Activated T-cell treated with anti-CD3 and anti-CD28 coated beads, Interleukin-2, amount 50 U/mL, for 4 hours (primary cell): ENCODE measurements around the gene FAT3. TPM values are rescaled to one million over a fixed set of nuclear protein-coding genes. Genes with fewer than 3 reads are reported as not detected.

Experiments
- ATAC-seq, 2 donors: fragments of 200-7000 bp; cut with Tn5 transposase; one replicate each; pipeline ENCODE4 v1.10.0; 2021
- DNase-seq: peaks from one replicate; pipeline ENCODE4 v3.0.0-alpha.2; 2020
- H3K27me3 Mint-ChIP-seq: one replicate; pipeline ENCODE4 v1.8.0; 2021; ENCODE audit warnings: low read depth, mixed read lengths
- H3K36me3 Mint-ChIP-seq: one replicate; pipeline ENCODE4 v1.8.0; 2022; ENCODE audit warnings: mixed read lengths; ENCODE audit not compliant: insufficient read depth
- H3K4me1 Mint-ChIP-seq: one replicate; pipeline ENCODE4 v1.8.0; 2021; ENCODE audit warnings: low read depth, mixed read lengths
- H3K4me3 Mint-ChIP-seq: one replicate; pipeline ENCODE4 v1.8.0; 2021; ENCODE audit warnings: mild to moderate bottlenecking, moderate library complexity, mixed read lengths
- H3K9me3 Mint-ChIP-seq: one replicate; pipeline ENCODE4 v1.8.0; 2021; ENCODE audit warnings: mixed read lengths
- total RNA-seq, 3 donors: library from RNA; stranded (reverse); gene quantifications; one replicate each; pipeline ENCODE4 v1.2.1, GENCODE V29; 2021

FAT3 gene
- total RNA-seq, 3 donors from 2014 or later = 0.03 to 0.14 TPM; not detected in 1

DNA sequence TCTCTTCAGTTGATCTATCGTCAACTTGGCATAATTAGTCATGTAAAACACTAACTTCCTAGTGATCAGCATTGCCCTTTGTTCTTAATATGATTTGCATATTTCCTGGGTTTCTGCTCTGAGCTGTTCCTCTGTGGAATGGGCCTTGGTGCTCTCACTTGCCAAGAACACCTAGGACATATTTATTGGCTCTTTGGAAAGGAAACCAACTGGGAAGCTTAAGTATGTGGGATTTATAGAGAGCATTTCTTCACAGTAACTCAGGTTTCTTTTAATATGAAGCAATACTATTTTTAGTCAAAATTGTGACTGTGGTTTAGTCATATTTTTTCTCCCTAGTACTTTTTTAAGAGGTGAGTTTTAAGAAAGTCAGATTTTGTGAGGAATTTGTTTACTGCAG is 28.8 kb downstream of the FAT3 start:
- DNase-seq (no peak), ATAC-seq (no peak)
- Mint-ChIP-seq H3K27me3 (no peaks in the 10 kb centered on the region), H3K4me1 (no peaks in the 10 kb centered on the region), H3K36me3 (no peaks in the 10 kb centered on the region), H3K4me3 (no peak overlapping the region), H3K9me3 (peaks cover 5% of the 10 kb centered on the region)

- H3K27me3 Mint-ChIP-seq = no peaks in the 10 kb centered on the region
- H3K36me3 Mint-ChIP-seq = no peaks in the 10 kb centered on the region
- no peaks in the 10 kb centered on the region for H3K4me1 Mint-ChIP-seq
- H3K4me3 Mint-ChIP-seq = no peak overlapping the region
- DNase-seq (no peak), ATAC-seq (no peak)
- H3K9me3 Mint-ChIP-seq = peaks cover 8% of the 10 kb centered on the region
Measured at GRCh38 chr11:92253945-92254344, 29.3 kb downstream of the FAT3 start.

GRCh38 chr11:92257536-92257935 is 32.9 kb downstream of the FAT3 start:
- no peaks in the 10 kb centered on the region for H3K4me1 Mint-ChIP-seq
- DNase-seq = no peak

GRCh38 chr11:92259861-92260260 is 35.2 kb downstream of the FAT3 start:
- DNase-seq (no peak), ATAC-seq (no peak)
- Mint-ChIP-seq H3K36me3 (no peaks in the 10 kb centered on the region), H3K9me3 (peaks cover 8% of the 10 kb centered on the region), H3K27me3 (no peaks in the 10 kb centered on the region), H3K4me1 (no peaks in the 10 kb centered on the region), H3K4me3 (no peak overlapping the region)

More at GRCh38 chr11:92257536-92257935, 32.9 kb downstream of the FAT3 start:
- H3K4me3 Mint-ChIP-seq = no peak overlapping the region
- ATAC-seq = no peak
- no peaks in the 10 kb centered on the region for H3K27me3 Mint-ChIP-seq
- H3K36me3 Mint-ChIP-seq = no peaks in the 10 kb centered on the region
- peaks cover 8% of the 10 kb centered on the region for H3K9me3 Mint-ChIP-seq

- ATAC-seq (no peak), DNase-seq (no peak)
- H3K4me3 Mint-ChIP-seq = no peak overlapping the region
- H3K4me1 Mint-ChIP-seq = no peaks in the 10 kb centered on the region
- H3K36me3 Mint-ChIP-seq = no peaks in the 10 kb centered on the region
- H3K9me3 Mint-ChIP-seq = no peaks in the 10 kb centered on the region
- H3K27me3 Mint-ChIP-seq = no peaks in the 10 kb centered on the region
Measured at GRCh38 chr11:92264350-92264749, 39.7 kb downstream of the FAT3 start.

DNA sequence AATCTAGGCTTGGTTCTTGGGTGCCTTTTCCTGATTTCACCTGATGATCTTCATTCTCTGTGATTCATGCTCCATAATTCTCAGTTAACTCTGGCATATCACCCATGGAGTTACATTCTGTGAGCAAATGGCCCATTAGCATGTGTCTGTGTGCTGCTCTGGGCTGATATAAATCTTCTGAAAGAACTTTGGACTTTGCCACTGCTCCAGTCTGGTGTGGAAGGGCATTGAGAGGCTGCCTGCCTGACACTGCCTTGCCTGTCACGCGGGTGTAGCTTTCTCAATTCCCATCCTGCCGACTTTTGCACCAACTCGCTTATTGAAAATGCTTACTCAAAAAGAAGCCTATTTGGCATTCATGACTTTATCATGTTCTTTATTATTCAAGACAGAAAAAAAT is 42.2 kb downstream of the FAT3 start:
- Mint-ChIP-seq H3K4me3 (no peak overlapping the region), H3K36me3 (no peaks in the 10 kb centered on the region), H3K27me3 (no peaks in the 10 kb centered on the region), H3K4me1 (no peaks in the 10 kb centered on the region), H3K9me3 (peaks cover 4% of the 10 kb centered on the region)
- ATAC-seq = no peak
- no peak for DNase-seq

DNA sequence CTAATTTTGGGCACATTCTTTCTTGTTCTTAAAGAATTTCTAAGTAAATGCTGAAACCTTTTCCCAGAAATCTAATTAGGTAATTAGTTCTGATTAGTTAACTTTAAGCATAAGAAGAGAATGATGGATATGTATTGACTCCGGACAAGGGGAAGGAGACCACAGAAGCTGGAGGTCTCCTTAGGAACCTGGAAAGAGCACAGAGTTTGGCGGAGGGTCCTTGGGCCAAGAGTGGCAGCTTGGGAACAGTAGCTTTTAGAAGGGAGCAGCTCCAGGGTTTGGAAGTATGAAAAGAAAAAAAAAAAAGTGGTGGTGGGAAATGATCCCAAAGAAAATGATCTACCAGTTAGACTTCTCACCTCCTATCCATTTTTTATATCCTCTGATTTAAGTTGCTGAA is 42.7 kb downstream of the FAT3 start:
- Mint-ChIP-seq H3K4me3 (no peak overlapping the region), H3K4me1 (no peaks in the 10 kb centered on the region), H3K9me3 (peaks cover 4% of the 10 kb centered on the region), H3K27me3 (no peaks in the 10 kb centered on the region), H3K36me3 (no peaks in the 10 kb centered on the region)
- ATAC-seq (no peak), DNase-seq (no peak)

DNA sequence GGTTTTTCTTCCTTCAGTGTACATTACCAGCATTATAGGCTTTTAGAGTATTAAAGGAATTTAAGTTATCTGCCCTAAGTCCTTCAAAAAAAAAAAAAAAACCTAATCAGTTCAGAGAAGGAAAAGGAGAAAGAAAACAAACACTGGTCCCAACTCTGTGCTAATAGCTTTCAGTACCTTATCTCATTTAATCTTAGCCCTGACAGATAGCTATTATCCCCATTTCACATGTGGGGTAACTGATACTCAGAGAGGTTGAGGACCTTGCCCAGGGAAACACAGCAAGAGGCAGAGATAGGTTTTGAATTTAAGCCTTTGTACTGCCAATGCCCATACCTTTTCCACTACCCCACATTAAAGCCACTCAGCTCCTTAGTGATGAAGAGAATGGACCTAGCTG is 43.4 kb downstream of the FAT3 start:
- Mint-ChIP-seq H3K36me3 (no peaks in the 10 kb centered on the region), H3K9me3 (peaks cover 4% of the 10 kb centered on the region), H3K4me3 (no peak overlapping the region), H3K4me1 (no peaks in the 10 kb centered on the region), H3K27me3 (no peaks in the 10 kb centered on the region)
- no peak for ATAC-seq
- no peak for DNase-seq

DNA sequence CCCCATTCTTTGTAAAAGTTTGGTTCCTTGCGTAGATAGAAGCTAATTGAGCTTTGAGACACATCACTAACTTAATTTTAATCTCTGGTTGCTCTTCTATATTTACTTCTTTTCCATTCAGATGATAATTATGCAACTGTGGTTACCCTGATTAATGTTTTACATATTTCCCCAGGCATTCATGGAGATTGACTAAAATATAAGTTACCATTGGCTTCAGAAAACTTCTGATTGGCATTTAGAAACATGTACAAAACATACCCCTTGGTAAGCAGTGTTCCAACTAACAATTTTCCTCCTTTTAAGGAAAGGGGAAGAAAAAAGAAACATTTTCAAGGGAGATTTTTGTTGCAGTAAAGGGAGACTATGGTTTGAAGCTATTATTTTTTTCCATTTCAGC is 43.9 kb downstream of the FAT3 start:
- no peak for ATAC-seq
- DNase-seq = no peak
- Mint-ChIP-seq H3K9me3 (peaks cover 4% of the 10 kb centered on the region), H3K27me3 (no peaks in the 10 kb centered on the region), H3K36me3 (no peaks in the 10 kb centered on the region), H3K4me1 (no peaks in the 10 kb centered on the region), H3K4me3 (no peak overlapping the region)

DNA sequence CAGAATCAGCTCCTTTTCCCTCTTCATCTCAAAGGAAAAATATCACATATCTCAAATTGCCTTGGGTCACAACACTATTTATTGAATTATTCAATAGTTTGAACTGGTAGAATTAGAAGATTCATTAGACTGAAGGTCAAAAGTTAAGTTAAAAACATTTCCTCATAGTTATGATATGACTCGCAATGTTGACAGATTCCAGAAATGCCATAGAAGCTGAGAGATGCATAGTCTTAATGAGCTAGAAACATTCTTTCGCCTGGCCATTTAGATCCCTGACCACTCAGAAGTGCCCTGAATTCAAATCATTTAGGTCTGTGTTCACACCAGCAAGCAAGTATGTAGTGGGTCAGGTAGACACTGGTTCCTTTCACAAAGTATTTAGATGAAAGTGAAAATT is 44.4 kb downstream of the FAT3 start:
- DNase-seq = no peak
- Mint-ChIP-seq H3K9me3 (peaks cover 4% of the 10 kb centered on the region), H3K4me3 (no peak overlapping the region), H3K27me3 (no peaks in the 10 kb centered on the region), H3K4me1 (no peaks in the 10 kb centered on the region), H3K36me3 (no peaks in the 10 kb centered on the region)
- ATAC-seq = no peak

- DNase-seq = no peak
- Mint-ChIP-seq H3K9me3 (peaks cover 4% of the 10 kb centered on the region), H3K36me3 (no peaks in the 10 kb centered on the region), H3K4me1 (no peaks in the 10 kb centered on the region), H3K27me3 (no peaks in the 10 kb centered on the region), H3K4me3 (no peak overlapping the region)
- ATAC-seq = no peak
Measured at GRCh38 chr11:92269841-92270240, 45.2 kb downstream of the FAT3 start.

- H3K4me1 Mint-ChIP-seq = no peaks in the 10 kb centered on the region
- H3K36me3 Mint-ChIP-seq = no peaks in the 10 kb centered on the region
- H3K4me3 Mint-ChIP-seq = no peak overlapping the region
- no peaks in the 10 kb centered on the region for H3K27me3 Mint-ChIP-seq
- DNase-seq (no peak), ATAC-seq (no peak)
- H3K9me3 Mint-ChIP-seq = peaks cover 11% of the 10 kb centered on the region
Measured at GRCh38 chr11:92272651-92273050, 48.0 kb downstream of the FAT3 start.
